Right renal pelvis (tissue), 4 donors: ENCODE measurements around the gene ATPAF2. TPM values are rescaled to one million over a fixed set of nuclear protein-coding genes. Genes with fewer than 3 reads are reported as not detected.
A peak's percentile ranks its signal among the peaks of the same experiment; 100 is the strongest.

Experiments used
- DNase-seq, 4 donors: peaks; one replicate each; pipeline ENCODE4 v3.0.0-alpha.2; 2013; ENCODE audit warnings: low read depth in 4 of 4, low spot score in 3 of 4, missing footprints in 1 of 4
- polyA plus RNA-seq, 4 donors: library from polyadenylated mRNA; unstranded; fragments of 120-200 nt; gene quantifications; one replicate each; pipeline ENCODE4 v1.2.1, GENCODE V29; 2013; ENCODE audit not compliant: insufficient read length in 4 of 4

The ATPAF2 gene
- polyA plus RNA-seq, 4 donors, result 20.4 to 32.4 (median 27.8) TPM

GRCh38 chr17:17988427-17988945 is 50.5 kb downstream of the ATPAF2 start:
- DNase-seq, result no peak

GRCh38 chr17:17987901-17988300 is 51.1 kb downstream of the ATPAF2 start:
- no peak for DNase-seq

GRCh38 chr17:17987187-17987896 is 51.6 kb downstream of the ATPAF2 start:
- DNase-seq, result no peak

- DNase-seq, result no peak
Measured at GRCh38 chr17:17985555-17985954, 53.4 kb downstream of the ATPAF2 start.

- DNase-seq, result no peak
Measured at GRCh38 chr17:17985153-17985552, 53.8 kb downstream of the ATPAF2 start.

- no peak for DNase-seq
Measured at GRCh38 chr17:17983776-17984175, 55.2 kb downstream of the ATPAF2 start.

- no peak for DNase-seq
Measured at GRCh38 chr17:17983376-17983775, 55.6 kb downstream of the ATPAF2 start.

GRCh38 chr17:17982801-17983200 is 56.2 kb downstream of the ATPAF2 start:
- no peak for DNase-seq

- no peak for DNase-seq
Measured at GRCh38 chr17:17981330-17981729, 57.6 kb downstream of the ATPAF2 start.

GRCh38 chr17:17979778-17980177 is 59.2 kb downstream of the ATPAF2 start:
- DNase-seq, result no peak

- no peak for DNase-seq
Measured at GRCh38 chr17:17978481-17979424, 60.2 kb downstream of the ATPAF2 start.

GRCh38 chr17:17976931-17977570 is 61.9 kb downstream of the ATPAF2 start:
- DNase-seq, result no peak

GRCh38 chr17:17975436-17975835 is 63.5 kb downstream of the ATPAF2 start:
- no peak for DNase-seq

- DNase-seq, result no peak
Measured at GRCh38 chr17:17972952-17973254, 66.1 kb downstream of the ATPAF2 start.

GRCh38 chr17:17972126-17972951 is 66.6 kb downstream of the ATPAF2 start, which contains the start of the genes DRC3 and TOM1L2:
Gene DRC3, plus strand, starts transcription at chr17:17972862. Its CDS starts 4,737 bp downstream, at chr17:17977599.
Gene TOM1L2, minus strand, starts transcription at chr17:17972400. Its CDS starts 87 bp downstream, at chr17:17972313.
- peak; percentile 99 to 100 (median 100) for DNase-seq

- DNase-seq, result no peak
Measured at GRCh38 chr17:17971431-17972125, 67.4 kb downstream of the ATPAF2 start.

GRCh38 chr17:17970699-17971430 is 68.1 kb downstream of the ATPAF2 start:
- DNase-seq, result no peak
